Kidney (tissue), 14 donors: ENCODE results near the gene TMSB4X. TPM values are rescaled to one million over a fixed set of nuclear protein-coding genes. Genes with fewer than 3 reads are reported as not detected.

Experiments
- DNase-seq, 5 donors: peaks; one replicate each; pipeline ENCODE4 v3.0.0-alpha.2; 2013 to 2020
- FAIRE-seq: peaks from 2 replicates; lab custom pipeline; 2012; peaks lifted over from hg19 to GRCh38; lab: Jason Lieb, UNC
- H3K27ac ChIP-seq, 2 donors: one replicate each; pipeline ENCODE4 v1.7.0; 2013; ENCODE audit warnings: low read depth in 2 of 2, low read length in 2 of 2, inconsistent platforms in 1 of 2
- H3K27me3 ChIP-seq: one replicate; pipeline ENCODE4 v1.7.1; 2013; ENCODE audit warnings: low read length, inconsistent platforms; ENCODE audit not compliant: control insufficient read depth, insufficient read depth
- H3K36me3 ChIP-seq, 3 donors: one replicate each; pipeline versions ENCODE4 v1.7.0 to v1.7.1; 2013; ENCODE audit warnings: low read length in 3 of 3, control low read depth in 1 of 3, inconsistent platforms in 1 of 3; ENCODE audit not compliant: insufficient read depth in 3 of 3, control insufficient read depth in 2 of 3
- H3K4me1 ChIP-seq, 3 donors: one replicate each; pipeline versions ENCODE4 v1.7.0 to v1.7.1; 2013; ENCODE audit warnings: low read length in 3 of 3, inconsistent platforms in 1 of 3, low read depth in 1 of 3; ENCODE audit not compliant: control insufficient read depth in 2 of 3, insufficient read depth in 2 of 3
- H3K4me3 ChIP-seq, 3 donors: one replicate each; pipeline versions ENCODE4 v1.7.0 to v1.8.1; 2013; ENCODE audit warnings: low read length in 3 of 3, control low read depth in 1 of 3, inconsistent platforms in 1 of 3
- H3K9ac ChIP-seq, 3 donors: one replicate each; pipeline versions ENCODE4 v1.7.0 to v1.7.1; 2013; ENCODE audit warnings: low read length in 3 of 3, control low read depth in 1 of 3, inconsistent platforms in 1 of 3
- H3K9me3 ChIP-seq, 3 donors: one replicate each; pipeline versions ENCODE4 v1.7.0 to v1.7.1; 2013; ENCODE audit warnings: low read length in 3 of 3, control low read depth in 1 of 3, inconsistent platforms in 1 of 3; ENCODE audit not compliant: control insufficient read depth in 2 of 3, insufficient read depth in 1 of 3
- intact Hi-C: fragments of 100-400 bp; cut with DNase I; formaldehyde crosslinking; loops from one replicate; pipeline ENCODE4 v1.11.1; 2022
- polyA plus RNA-seq: library from polyadenylated mRNA; stranded (reverse); fragments of 350-450 nt; fragmentation: Illumina TruSeq; extraction: RNeasy Lipid Tissue Mini Kit (QIAGEN cat#74804); gene quantifications from one replicate; pipeline ENCODE4 v1.2.3, GENCODE V29; 2014; ENCODE audit warnings: low read depth, low replicate concordance; ENCODE audit not compliant: insufficient read depth
- total RNA-seq: library from RNA; stranded (reverse); fragmentation: NEBNext Ultra II Directional; extraction: Animal tissue kit (Norgen Biotek cat#: 25700); gene quantifications from one replicate; pipeline ENCODE4 v1.2.1, GENCODE V29; 2021
- TF ChIP-seq, protein P1 (sequence below): IDR thresholded peaks from 3 replicates; pipeline ENCODE4 v1.5.1; 2012; ENCODE audit warnings: mild to moderate bottlenecking, moderate library complexity, borderline replicate concordance; ENCODE audit not compliant: insufficient read depth; ENCODE audit errors: extremely low read depth
- donor health status: control.
- donor health status: control.
- donor health status: control.
- donor health status: control.
- donor health status: control.
- donor health status: DM: yes; HTN: yes; CAD: no.
- donor health status: Normal renal cell carcinoma (clear cell type).

Gene TMSB4X
- total and polyA plus RNA-seq, 2 donors from 2014 or later: 2,421 to 3,432 TPM

DNA sequence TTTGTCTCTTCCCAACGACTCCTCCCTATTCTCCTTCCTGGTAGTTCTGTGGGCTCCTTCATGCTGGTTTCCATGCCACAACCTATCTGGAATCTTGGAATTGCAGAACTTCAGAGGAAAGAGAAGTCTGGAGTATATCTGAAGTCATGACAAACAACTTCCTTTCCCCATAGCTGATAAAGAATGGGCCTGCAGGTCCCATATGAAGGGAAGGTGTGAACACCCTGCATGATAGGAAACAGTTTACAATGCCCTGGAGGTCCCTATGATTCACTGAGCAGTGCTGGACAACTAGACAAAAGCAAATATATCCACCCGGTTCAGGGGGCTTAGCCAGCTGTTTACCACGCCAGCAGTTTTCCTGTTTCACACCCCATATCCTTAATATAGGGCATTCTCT is 50.1 kb downstream of the TMSB4X start:
- Histone ChIP-seq H3K27me3 (no peaks in the 10 kb centered on the region), H3K4me1 (peaks cover 0 to 7% (median 0%) of the 10 kb centered on the region in 3 donors), H3K4me3 (no peak overlapping the region), H3K9ac (no peak overlapping the region), H3K27ac (no peak overlapping the region), H3K9me3 (no peaks in the 10 kb centered on the region), H3K36me3 (no peaks in the 10 kb centered on the region)
- FAIRE-seq (no peak), DNase-seq (no peak)
- TF ChIP-seq, protein P1, sequence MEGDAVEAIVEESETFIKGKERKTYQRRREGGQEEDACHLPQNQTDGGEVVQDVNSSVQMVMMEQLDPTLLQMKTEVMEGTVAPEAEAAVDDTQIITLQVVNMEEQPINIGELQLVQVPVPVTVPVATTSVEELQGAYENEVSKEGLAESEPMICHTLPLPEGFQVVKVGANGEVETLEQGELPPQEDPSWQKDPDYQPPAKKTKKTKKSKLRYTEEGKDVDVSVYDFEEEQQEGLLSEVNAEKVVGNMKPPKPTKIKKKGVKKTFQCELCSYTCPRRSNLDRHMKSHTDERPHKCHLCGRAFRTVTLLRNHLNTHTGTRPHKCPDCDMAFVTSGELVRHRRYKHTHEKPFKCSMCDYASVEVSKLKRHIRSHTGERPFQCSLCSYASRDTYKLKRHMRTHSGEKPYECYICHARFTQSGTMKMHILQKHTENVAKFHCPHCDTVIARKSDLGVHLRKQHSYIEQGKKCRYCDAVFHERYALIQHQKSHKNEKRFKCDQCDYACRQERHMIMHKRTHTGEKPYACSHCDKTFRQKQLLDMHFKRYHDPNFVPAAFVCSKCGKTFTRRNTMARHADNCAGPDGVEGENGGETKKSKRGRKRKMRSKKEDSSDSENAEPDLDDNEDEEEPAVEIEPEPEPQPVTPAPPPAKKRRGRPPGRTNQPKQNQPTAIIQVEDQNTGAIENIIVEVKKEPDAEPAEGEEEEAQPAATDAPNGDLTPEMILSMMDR: no peak
- intact Hi-C loops: no loop called here

Other genes with a start within 250 kb of the TMSB4X start
- gene PRPS2, start 183.7 kb upstream of the TMSB4X start, total RNA-seq: 36.1 TPM
- gene PRPS2, start 183.7 kb upstream of the TMSB4X start, polyA plus RNA-seq: 38.4 TPM
- 1.7 TPM for gene TLR7, start 108.0 kb upstream of the TMSB4X start, total RNA-seq
- gene TLR7, start 108.0 kb upstream of the TMSB4X start, polyA plus RNA-seq: 0.52 TPM
- gene TLR8, start 68.5 kb upstream of the TMSB4X start, total RNA-seq: 3.1 TPM
- not detected for gene TLR8, start 68.5 kb upstream of the TMSB4X start, polyA plus RNA-seq
- not detected for gene FAM9C, start 69.5 kb downstream of the TMSB4X start, total RNA-seq
- gene FAM9C, start 69.5 kb downstream of the TMSB4X start, polyA plus RNA-seq: not detected